Activated CD8-positive, alpha-beta T cell treated with anti-CD3 and anti-CD28 coated beads for 36 hours (primary cell): ENCODE results near the gene DNPEP. TPM values are rescaled to one million over a fixed set of nuclear protein-coding genes. Genes with fewer than 3 reads are reported as not detected.

Experiments used
- ATAC-seq: fragments of 200-7000 bp; cut with Tn5 transposase; one replicate; pipeline ENCODE4 v1.10.0; 2021; ENCODE audit warnings: mild to moderate bottlenecking, moderate library complexity
- CTCF ChIA-PET: fragments of 350-600 bp; sonication (Branson Sonifier 250); formaldehyde crosslinking; loops from one replicate; lab custom pipeline; 2021; ENCODE audit warnings: antibody characterized with exemption; lab: Charles Lee
- POLR2A ChIA-PET: fragments of 350-600 bp; sonication (Branson Sonifier 250); formaldehyde crosslinking; loops from one replicate; lab custom pipeline; 2021; ENCODE audit warnings: antibody characterized with exemption; lab: Charles Lee
- DNase-seq: peaks from one replicate; pipeline ENCODE4 v3.0.0-alpha.2; 2020
- H3K27ac Mint-ChIP-seq: one replicate; pipeline ENCODE4 v1.8.0; 2021; ENCODE audit warnings: mild to moderate bottlenecking, mixed read lengths
- H3K27me3 Mint-ChIP-seq: one replicate; pipeline ENCODE4 v1.8.0; 2021; ENCODE audit warnings: mixed read lengths
- H3K36me3 Mint-ChIP-seq: one replicate; pipeline ENCODE4 v1.8.0; 2021; ENCODE audit warnings: low read depth, mixed read lengths
- H3K4me1 Mint-ChIP-seq: one replicate; pipeline ENCODE4 v1.8.0; 2021; ENCODE audit warnings: low read depth, mixed read lengths
- H3K4me3 Mint-ChIP-seq: one replicate; pipeline ENCODE4 v1.8.0; 2021; ENCODE audit warnings: mild to moderate bottlenecking, moderate library complexity, mixed read lengths
- H3K9me3 Mint-ChIP-seq: one replicate; pipeline ENCODE4 v1.8.0; 2021; ENCODE audit warnings: mixed read lengths
- intact Hi-C: fragments of 100-400 bp; cut with micrococcal nuclease; formaldehyde crosslinking; loops from one replicate; pipeline ENCODE4 v1.10.0; 2022
- total RNA-seq, 2 experiments: library from RNA; stranded (reverse); gene quantifications; one replicate each; pipeline ENCODE4 v1.2.3, GENCODE V29; 2021
- TF ChIP-seq, protein P1 (sequence below): fragments of 200-600 bp; IDR thresholded peaks from one replicate; pipeline ENCODE4 v1.8.0; 2022; ENCODE audit warnings: antibody characterized with exemption, mild to moderate bottlenecking

The DNPEP gene
- total RNA-seq, 2 experiments from 2014 or later, result 112 to 113 TPM

DNA sequence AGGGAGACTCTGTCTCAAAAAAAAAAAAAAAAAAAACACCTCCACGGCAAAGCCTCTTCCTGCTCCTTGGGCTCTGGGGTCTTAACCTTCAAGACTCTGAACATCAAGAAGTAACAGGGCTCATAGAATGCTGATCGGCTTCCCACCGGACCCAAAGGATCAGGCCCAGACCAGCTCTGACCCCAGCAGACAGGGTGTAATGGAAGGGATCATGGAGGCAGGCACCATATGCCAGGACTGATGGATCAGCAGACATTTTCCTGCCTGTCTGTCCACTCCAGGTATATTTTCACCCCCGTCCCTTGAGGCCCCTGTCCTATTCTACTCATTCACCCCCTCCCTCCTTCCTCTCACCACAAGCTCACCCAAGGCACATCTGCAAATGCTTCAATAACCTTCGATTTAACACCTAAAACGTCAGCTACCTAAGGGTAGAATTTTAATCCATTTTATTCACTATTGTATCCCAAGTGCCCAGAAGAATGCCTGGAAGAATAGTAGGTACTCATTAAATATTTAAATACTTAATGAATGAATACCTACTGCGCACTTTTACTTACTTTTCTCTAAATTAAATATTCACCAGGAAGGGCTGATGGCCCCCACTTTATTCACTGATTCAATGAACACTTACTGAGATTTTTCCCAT is 42.4 kb upstream of the DNPEP start:
- H3K27me3 Mint-ChIP-seq, result peaks cover 11% of the 10 kb centered on the region
- intact Hi-C loops, result no loop called here
- H3K4me3 Mint-ChIP-seq, result no peak overlapping the region
- H3K9me3 Mint-ChIP-seq, result no peaks in the 10 kb centered on the region
- H3K36me3 Mint-ChIP-seq, result no peaks in the 10 kb centered on the region
- ATAC-seq (no peak), DNase-seq (no peak)
- CTCF ChIA-PET, result interaction anchor here (0.8 to 4.6 kb wide), 5 partner anchors 25 to 100 kb away, joined by 3 to 25 read pairs (median 3); no protein-coding TSS in a partner anchor
- H3K27ac Mint-ChIP-seq, result no peak overlapping the region
- no peaks in the 10 kb centered on the region for H3K4me1 Mint-ChIP-seq
- POLR2A ChIA-PET, result no interaction called here
- TF ChIP-seq, protein P1, sequence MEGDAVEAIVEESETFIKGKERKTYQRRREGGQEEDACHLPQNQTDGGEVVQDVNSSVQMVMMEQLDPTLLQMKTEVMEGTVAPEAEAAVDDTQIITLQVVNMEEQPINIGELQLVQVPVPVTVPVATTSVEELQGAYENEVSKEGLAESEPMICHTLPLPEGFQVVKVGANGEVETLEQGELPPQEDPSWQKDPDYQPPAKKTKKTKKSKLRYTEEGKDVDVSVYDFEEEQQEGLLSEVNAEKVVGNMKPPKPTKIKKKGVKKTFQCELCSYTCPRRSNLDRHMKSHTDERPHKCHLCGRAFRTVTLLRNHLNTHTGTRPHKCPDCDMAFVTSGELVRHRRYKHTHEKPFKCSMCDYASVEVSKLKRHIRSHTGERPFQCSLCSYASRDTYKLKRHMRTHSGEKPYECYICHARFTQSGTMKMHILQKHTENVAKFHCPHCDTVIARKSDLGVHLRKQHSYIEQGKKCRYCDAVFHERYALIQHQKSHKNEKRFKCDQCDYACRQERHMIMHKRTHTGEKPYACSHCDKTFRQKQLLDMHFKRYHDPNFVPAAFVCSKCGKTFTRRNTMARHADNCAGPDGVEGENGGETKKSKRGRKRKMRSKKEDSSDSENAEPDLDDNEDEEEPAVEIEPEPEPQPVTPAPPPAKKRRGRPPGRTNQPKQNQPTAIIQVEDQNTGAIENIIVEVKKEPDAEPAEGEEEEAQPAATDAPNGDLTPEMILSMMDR, result no peak

DNA sequence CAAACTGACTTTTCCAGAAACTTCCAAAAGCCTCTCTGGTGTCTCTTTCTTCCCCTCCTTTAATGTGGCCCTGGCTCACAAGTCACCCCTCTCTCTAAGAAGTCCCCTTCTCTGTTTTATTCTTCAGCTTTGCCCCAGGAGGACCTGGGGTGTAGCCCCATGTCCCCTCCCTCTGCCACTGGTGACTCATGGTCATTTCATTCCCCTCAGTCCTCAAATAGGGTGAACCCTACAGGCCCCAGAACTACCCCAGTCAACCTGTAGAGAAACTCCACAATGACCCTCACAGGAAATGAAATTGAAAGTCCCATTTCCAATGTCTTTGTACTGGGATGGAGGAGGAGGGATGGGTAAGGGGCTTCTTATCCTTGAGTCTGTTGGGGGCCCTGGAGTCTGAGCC is 40.8 kb upstream of the DNPEP start:
- TF ChIP-seq, protein P1, result no peak
- no peak for ATAC-seq
- H3K27ac Mint-ChIP-seq, result no peak overlapping the region
- DNase-seq, result no peak
- intact Hi-C loops, result no loop called here
- no peak overlapping the region for H3K4me3 Mint-ChIP-seq
- POLR2A ChIA-PET, result interaction anchor here (1.1 kb wide), 1 partner anchor 7 kb away, joined by 3 read pairs; no protein-coding TSS in a partner anchor
- H3K4me1 Mint-ChIP-seq, result no peaks in the 10 kb centered on the region
- CTCF ChIA-PET, result interaction anchor here (0.7 to 4.6 kb wide), 4 partner anchors 18 to 101 kb away, joined by 3 to 25 read pairs (median 4); no protein-coding TSS in a partner anchor
- H3K27me3 Mint-ChIP-seq, result peaks cover 6% of the 10 kb centered on the region
- no peaks in the 10 kb centered on the region for H3K36me3 Mint-ChIP-seq
- H3K9me3 Mint-ChIP-seq, result no peaks in the 10 kb centered on the region

DNA sequence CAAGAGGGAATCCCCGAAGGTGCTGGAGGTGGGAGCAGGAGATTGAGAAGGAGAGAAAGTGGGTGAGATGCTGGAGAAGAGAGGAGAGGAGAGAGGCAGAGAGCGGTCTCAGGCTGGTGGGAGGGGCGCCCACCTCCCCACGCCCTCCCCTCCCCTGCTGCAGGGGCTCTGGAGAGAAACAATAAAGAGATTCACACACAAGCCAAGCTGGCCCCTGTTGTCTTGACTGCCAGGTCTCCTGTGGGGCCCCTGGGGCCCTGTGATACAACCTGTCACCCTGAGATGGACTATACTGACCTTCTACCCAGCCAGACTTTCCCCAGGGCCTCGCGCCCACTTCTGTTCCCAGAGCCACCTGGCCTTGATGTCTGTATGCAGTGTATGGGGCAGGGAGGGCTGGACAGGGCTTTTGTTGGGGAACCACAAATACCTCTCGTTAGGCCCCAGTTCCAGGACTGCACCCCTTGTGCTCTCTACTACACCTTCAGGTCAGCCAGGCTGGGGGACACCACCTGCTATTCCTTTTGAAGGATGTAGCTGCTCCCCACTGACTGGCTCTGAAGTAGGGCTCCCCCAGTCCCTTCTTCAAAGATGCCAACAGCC is 38.9 kb upstream of the DNPEP start:
- ChIA-PET CTCF (interaction anchor here (1.9 kb wide), 1 partner anchor 103 kb away, joined by 6 read pairs; no protein-coding TSS in a partner anchor), POLR2A (no interaction called here)
- Mint-ChIP-seq H3K27ac (no peak overlapping the region), H3K4me1 (no peaks in the 10 kb centered on the region), H3K9me3 (no peaks in the 10 kb centered on the region), H3K4me3 (no peak overlapping the region), H3K27me3 (peaks cover 2% of the 10 kb centered on the region), H3K36me3 (no peaks in the 10 kb centered on the region)
- ATAC-seq, result no peak
- DNase-seq, result no peak
- TF ChIP-seq, protein P1, result no peak
- intact Hi-C loops, result no loop called here

DNA sequence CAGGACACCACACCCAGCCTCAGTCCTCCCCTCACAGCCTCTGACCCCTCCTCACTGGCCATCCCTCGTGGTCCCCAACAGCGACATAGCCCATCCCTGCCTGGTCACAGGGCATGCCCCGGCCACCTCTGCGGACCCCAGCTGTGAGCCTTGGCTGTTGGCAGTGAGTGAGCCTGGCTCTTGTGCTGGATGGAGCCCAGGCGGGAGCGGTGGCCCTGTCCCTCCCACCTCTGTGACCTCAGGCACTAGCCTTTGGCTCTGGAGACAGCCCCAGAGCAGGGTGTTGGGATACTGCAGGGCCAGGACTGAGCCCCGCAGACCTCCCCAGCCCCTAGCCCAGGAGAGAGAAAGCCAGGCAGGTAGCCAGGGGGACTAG is 38.3 kb upstream of the DNPEP start:
- Mint-ChIP-seq H3K27ac (no peak overlapping the region), H3K36me3 (no peaks in the 10 kb centered on the region), H3K9me3 (no peaks in the 10 kb centered on the region), H3K27me3 (peaks cover 5% of the 10 kb centered on the region), H3K4me3 (no peak overlapping the region), H3K4me1 (no peaks in the 10 kb centered on the region)
- TF ChIP-seq, protein P1, result no peak
- POLR2A ChIA-PET, result no interaction called here
- intact Hi-C loops, result no loop called here
- DNase-seq (no peak), ATAC-seq (no peak)
- CTCF ChIA-PET, result no interaction called here
